Dermis lymphatic vessel endothelial cell (primary cell): ENCODE measurements around the gene RGS21. TPM values are rescaled to one million over a fixed set of nuclear protein-coding genes. Genes with fewer than 3 reads are reported as not detected.

Experiments used
- total RNA-seq: library from RNA; depleted of rRNA; stranded (reverse); fragments of >200 nt; gene quantifications from 2 replicates; pipeline ENCODE4 v1.2.1, GENCODE V29; 2014

RGS21 gene
- total RNA-seq, result not detected in 2 replicates

GRCh38 chr1:192316942-192317450 lies at the start of gene RGS21:
RGS21 (plus strand) TSS chr1:192316992; CDS start chr1:192343037, 26,045 bp downstream.

Other genes starting within 250 kb of the RGS21 start
- gene RGS18, start 158.5 kb upstream of the RGS21 start, total RNA-seq, result not detected in 2 replicates